ENCODE measurements around the gene CD151.
A peak's percentile ranks its signal among the peaks of the same experiment; 100 is the strongest.

Gene CD151

DNA sequence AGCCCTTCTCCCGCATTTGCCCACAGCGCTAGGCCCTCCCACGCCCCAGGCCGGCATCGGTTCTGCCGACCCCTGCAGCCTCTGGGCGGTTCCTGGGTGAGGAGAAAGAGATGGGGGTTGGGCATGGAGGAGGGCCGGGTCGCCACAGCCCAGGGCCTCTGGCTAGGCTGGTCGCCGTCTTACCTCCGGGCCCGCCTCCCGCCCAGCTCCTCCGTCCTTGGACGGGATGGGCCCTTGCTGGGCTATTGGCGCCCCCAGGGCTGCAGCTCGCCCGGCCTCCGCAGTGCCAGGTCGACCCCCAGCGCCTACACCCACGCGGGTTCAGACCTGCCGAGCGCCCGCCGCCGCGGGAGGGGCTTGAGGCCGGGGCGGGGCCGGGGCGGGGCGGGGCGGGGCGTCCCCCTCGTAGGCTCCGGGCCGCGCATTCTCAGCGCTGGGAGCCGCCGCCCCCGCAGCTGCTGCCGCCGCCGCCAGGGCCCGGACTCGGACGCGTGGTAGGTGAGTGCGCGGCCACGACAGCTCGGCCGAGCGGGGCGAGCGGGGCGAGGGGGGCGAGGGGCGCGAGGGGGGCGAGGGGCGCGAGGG, at the start of gene CD151:
CD151 (plus strand) TSS at position 424 of the 585 bp plus-strand sequence. CDS start 3,118 bp downstream, outside the sequence.
- DNase-seq (ENCODE audit: insufficient read length, low spot score) (peak; percentile 60), FAIRE-seq (peak; percentile 69)

- DNase-seq (ENCODE audit: insufficient read length, low spot score): peak; percentile 72
- peak; percentile 96 for FAIRE-seq
Observed at GRCh38 chr11:783581-784015, 49.2 kb upstream of the CD151 start.

- no peak for FAIRE-seq
- DNase-seq (ENCODE audit: insufficient read length, low spot score): no peak
Observed at GRCh38 chr11:786235-787083, 46.3 kb upstream of the CD151 start.

- FAIRE-seq (peak; percentile 40), DNase-seq (ENCODE audit: insufficient read length, low spot score) (no peak)
Observed at GRCh38 chr11:787084-787675, 45.6 kb upstream of the CD151 start.

DNA sequence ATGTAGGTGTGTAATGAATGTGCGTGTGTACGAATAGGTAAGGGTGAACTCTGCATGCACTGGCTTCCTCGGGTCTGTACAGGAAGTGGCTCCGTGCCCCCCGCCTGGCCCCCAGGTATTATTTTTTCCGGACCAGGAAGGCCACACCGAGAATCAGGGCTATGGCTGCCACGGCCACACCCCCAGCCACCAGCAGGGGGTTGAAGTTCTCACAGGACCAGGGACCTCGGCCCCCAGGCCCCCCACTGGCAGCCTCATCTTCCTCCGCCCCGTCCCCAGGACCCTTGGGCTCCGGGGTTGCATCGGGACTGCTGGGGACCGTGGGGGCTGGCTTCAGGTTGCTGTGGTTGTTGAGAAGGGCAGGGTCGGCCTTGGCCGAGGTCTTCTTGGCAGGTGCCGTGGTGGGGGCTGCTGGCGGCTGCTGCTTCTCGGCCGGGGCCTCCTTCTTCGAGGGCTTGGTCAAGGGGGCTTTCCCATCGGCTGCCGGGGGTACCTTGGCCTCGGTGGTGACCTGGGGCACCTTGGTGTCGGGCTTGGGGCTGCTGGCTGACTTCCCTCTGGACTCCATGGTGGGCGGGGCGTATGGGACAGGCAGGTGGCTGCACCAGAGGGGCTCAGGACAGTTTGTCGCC, 44.6 kb upstream of the CD151 start:
- FAIRE-seq (peak; percentile 49), DNase-seq (ENCODE audit: insufficient read length, low spot score) (no peak)

- FAIRE-seq: no peak
- no peak for DNase-seq (ENCODE audit: insufficient read length, low spot score)
Observed at GRCh38 chr11:788953-789940, 43.5 kb upstream of the CD151 start.

DNA sequence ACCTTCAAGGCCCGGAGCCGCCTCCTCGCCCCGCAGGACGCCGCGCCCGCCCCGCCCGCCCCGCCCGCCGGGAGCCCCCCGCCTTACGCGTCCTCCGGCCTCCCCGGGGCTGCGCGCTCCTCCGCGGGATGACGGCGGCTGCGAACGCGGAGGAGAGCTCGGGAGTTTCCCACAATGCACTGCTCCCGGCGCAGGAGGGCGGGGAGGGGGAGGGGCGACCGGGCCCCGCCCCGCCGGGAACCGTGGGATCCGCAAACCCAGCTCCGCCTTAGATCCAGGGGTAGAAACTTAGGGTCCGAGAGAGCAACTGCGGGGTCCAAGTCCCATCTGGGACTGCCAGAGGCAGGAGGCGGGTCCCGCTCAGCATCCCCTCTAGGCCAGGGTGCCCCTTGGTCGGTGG, 42.8 kb upstream of the CD151 start, which contains the start of gene CEND1:
CEND1 (minus strand) TSS at position 148 of the 400 bp plus-strand sequence. CDS start 1,514 bp downstream, outside the sequence.
- DNase-seq (ENCODE audit: insufficient read length, low spot score) (no peak), FAIRE-seq (no peak)

GRCh38 chr11:790721-791564, 41.8 kb upstream of the CD151 start:
- DNase-seq (ENCODE audit: insufficient read length, low spot score): no peak
- no peak for FAIRE-seq

GRCh38 chr11:791658-792534, 40.9 kb upstream of the CD151 start:
- DNase-seq (ENCODE audit: insufficient read length, low spot score) (no peak), FAIRE-seq (no peak)

- FAIRE-seq (no peak), DNase-seq (ENCODE audit: insufficient read length, low spot score) (no peak)
Observed at GRCh38 chr11:792535-792821, 40.3 kb upstream of the CD151 start.

GRCh38 chr11:792873-793272, 39.9 kb upstream of the CD151 start:
- FAIRE-seq (no peak), DNase-seq (ENCODE audit: insufficient read length, low spot score) (no peak)

DNA sequence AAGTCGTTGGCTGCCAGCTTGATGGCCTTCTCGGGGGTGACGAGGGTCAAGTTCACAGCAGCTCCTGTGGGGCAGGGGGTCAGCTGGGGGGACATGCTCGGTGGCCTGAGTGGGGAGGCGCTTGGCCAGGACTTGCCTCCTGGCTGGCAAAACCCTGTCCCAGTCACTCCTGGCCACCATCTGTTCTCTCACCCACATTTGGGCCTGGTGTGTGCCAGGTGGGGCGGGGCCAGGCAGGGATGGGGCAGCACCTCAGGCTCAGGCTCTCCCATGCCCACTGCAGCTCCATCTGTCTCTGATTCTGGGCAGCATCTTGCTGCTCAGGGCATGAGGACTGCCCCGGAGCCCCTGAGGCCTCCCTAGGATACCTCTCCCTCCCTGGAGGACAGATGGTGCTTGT, 39.2 kb upstream of the CD151 start:
- DNase-seq (ENCODE audit: insufficient read length, low spot score): no peak
- FAIRE-seq: no peak

GRCh38 chr11:794013-794765, 38.6 kb upstream of the CD151 start:
- DNase-seq (ENCODE audit: insufficient read length, low spot score) (no peak), FAIRE-seq (no peak)

DNA sequence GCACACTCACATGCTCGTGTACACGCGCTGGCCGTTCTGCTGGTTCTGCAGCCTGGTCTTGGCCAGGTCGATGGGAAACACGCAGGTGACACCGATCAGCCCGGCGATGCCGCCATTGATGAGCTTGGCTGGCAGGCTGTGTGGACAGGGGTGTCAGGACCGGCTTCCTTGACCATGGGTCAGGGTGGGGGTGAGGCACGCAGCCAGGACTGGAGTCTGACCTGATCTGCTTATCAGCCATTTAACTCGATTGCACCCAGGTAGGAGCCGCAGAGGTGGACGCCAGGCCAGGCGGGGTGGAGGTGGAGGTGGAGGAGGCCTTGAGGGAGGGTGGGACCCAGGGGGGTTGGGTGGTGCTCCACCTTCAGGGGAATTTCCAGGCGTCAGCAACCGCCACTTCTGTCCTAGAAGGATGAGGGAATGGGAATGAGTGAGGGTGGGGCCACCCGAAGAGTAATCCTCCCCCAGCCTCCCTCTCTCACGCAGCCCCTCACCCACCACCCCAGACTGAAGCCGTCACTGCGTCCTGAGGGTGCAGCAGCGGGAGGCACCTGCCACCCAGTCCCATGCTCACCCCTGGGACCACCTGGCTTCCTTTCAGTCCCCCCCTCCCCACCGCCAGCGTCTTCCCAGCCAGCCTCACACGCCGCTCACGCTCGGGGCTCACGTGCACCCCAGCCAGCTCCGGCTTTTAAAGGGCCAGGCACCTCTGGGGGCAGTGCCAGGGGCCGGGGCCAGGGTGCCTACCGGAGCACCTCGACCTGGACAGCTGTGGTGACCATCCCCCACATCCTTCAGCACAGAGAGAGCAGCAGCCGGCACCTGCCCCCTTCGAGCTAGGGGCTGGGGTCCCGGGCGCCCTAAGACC, 37.8 kb upstream of the CD151 start:
- no peak for DNase-seq (ENCODE audit: insufficient read length, low spot score)
- peak; percentile 69 for FAIRE-seq

DNA sequence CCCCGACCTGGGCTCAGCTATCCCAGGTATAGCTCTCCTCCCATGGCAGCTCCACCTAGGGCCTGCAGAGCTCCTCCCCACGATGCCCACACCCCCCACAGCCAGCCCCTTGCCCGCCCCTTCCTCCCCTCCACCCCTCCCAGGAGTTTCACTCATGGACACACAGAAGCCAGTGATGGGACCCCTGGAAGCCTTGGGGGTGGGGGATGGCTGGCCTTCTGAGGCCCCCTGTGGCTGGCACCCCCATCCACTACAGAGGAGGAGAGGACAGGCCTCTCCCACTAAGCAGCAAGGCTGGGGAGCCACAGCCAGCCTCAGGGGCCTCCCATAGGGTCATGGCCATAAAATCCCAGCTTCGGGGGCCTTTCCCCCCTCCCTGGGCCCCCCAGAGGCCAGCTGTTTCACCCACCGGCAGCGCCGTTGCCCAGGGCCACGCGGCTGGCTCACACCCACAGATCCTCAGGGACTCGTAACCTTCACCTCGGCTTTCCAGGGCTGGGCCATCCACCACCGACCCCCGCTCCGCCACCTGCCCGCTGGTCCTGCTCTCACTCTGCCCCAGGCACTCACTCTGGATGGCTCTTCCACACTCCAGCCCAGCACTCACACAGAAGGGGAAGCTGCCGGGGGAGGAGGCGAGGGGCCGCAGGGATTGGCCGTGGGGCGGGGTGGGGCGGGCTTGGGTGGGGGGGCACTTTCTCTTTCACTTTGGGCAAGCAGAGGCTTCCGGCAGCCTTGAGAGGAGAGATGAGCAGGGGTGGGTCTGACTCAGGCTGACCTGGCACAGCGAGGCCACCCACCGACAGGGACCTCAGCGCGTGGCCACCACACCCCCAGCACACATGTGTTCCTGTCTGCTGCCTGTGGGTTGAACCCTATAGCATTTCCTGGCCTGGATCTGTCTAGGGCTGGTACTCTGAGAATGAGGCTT, 36.9 kb upstream of the CD151 start:
- peak; percentile 90 for DNase-seq (ENCODE audit: insufficient read length, low spot score)
- FAIRE-seq: peak; percentile 95
